Thyroid gland (tissue), 4 donors: Measurements from ENCODE around the gene CAPN5. TPM values are rescaled to one million over a fixed set of nuclear protein-coding genes. Genes with fewer than 3 reads are reported as not detected.

ENCODE experiments used
- DNase-seq, 2 donors: peaks; one replicate each; pipeline ENCODE4 v3.0.0-alpha.2; 2019
- H3K27ac ChIP-seq, 3 donors: fragments of 200-600 bp; sonication (generic); 1 replicate in 2 of 3; 2 replicates in 1 of 3; pipeline ENCODE4 v1.5.1; 2016 to 2019; ENCODE audit warnings: mild to moderate bottlenecking in 1 of 3, moderate library complexity in 1 of 3
- H3K27me3 ChIP-seq: fragments of 200-600 bp; sonication (generic); one replicate; pipeline ENCODE4 v1.5.1; 2019
- H3K36me3 ChIP-seq, 2 donors: fragments of 200-600 bp; sonication (generic); one replicate each; pipeline ENCODE4 v1.5.1; 2016 to 2019
- H3K4me1 ChIP-seq, 2 donors: fragments of 200-600 bp; sonication (generic); one replicate each; pipeline ENCODE4 v1.5.1; 2017 to 2019
- H3K4me3 ChIP-seq, 3 donors: fragments of 200-600 bp; sonication (generic); replicated peaks in 1 of 3; 1 replicate in 2 of 3; 2 replicates in 1 of 3; pipeline ENCODE4 v1.5.1; 2016; ENCODE audit warnings: mild to moderate bottlenecking in 1 of 3
- H3K9me3 ChIP-seq: fragments of 200-600 bp; sonication (generic); one replicate; pipeline ENCODE4 v1.5.1; 2017
- POLR2A ChIP-seq, 2 donors: fragments of 450-650 bp; IDR thresholded peaks; one replicate each; pipeline ENCODE4 v1.6.1; 2017; ENCODE audit warnings: antibody characterized with exemption in 2 of 2, mild to moderate bottlenecking in 2 of 2, moderate library complexity in 1 of 2
- WGBS, 2 donors: methylation state at CpG; one replicate each; pipeline ENCODE4 v1.1.5; 2017; 5-methylcytosine and 5-hydroxymethylcytosine counted together
- intact Hi-C: fragments of 100-400 bp; cut with DNase I; formaldehyde crosslinking; loops from one replicate; pipeline ENCODE4 v1.15.1; 2023
- total RNA-seq, 4 donors: library from RNA; depleted of rRNA; stranded (reverse); fragments of >200 nt; gene quantifications; one replicate each; pipeline ENCODE4 v1.2.3, GENCODE V29; 2016
- TF ChIP-seq, protein P1 (sequence below), 6 experiments: fragments of 200-600 bp in 3 of 6; fragments of 450-650 bp in 3 of 6; sonication (generic) in 3 of 6; IDR thresholded peaks; one replicate each; pipeline ENCODE4 v1.5.1; 2016 to 2019; ENCODE audit warnings: antibody characterized with exemption in 6 of 6, mild to moderate bottlenecking in 2 of 6, inconsistent platforms in 1 of 6, moderate library complexity in 1 of 6

CAPN5 gene
- total RNA-seq, 4 donors from 2014 or later = 3.0 to 5.6 (median 4.1) TPM

- intact Hi-C loops = no loop called here
- H3K4me1 ChIP-seq = no peaks in the 10 kb centered on the region
- 76 to 77% methylated on average over 8 of the region's 8 CpGs for WGBS, 2 donors
- no peaks in the 10 kb centered on the region for H3K36me3 ChIP-seq
- TF ChIP-seq, protein P1, sequence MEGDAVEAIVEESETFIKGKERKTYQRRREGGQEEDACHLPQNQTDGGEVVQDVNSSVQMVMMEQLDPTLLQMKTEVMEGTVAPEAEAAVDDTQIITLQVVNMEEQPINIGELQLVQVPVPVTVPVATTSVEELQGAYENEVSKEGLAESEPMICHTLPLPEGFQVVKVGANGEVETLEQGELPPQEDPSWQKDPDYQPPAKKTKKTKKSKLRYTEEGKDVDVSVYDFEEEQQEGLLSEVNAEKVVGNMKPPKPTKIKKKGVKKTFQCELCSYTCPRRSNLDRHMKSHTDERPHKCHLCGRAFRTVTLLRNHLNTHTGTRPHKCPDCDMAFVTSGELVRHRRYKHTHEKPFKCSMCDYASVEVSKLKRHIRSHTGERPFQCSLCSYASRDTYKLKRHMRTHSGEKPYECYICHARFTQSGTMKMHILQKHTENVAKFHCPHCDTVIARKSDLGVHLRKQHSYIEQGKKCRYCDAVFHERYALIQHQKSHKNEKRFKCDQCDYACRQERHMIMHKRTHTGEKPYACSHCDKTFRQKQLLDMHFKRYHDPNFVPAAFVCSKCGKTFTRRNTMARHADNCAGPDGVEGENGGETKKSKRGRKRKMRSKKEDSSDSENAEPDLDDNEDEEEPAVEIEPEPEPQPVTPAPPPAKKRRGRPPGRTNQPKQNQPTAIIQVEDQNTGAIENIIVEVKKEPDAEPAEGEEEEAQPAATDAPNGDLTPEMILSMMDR (IDR thresholded peaks at IDR 0.05) = no peak
- no peak for TF ChIP-seq POLR2A (IDR thresholded peaks at IDR 0.05)
- H3K27ac ChIP-seq = no peak overlapping the region
- H3K4me3 ChIP-seq = no peak overlapping the region
- DNase-seq = no peak
- H3K27me3 ChIP-seq = peaks cover 3% of the 10 kb centered on the region
- H3K9me3 ChIP-seq = no peaks in the 10 kb centered on the region
These were observed 73.6 kb downstream of the CAPN5 start for GRCh38 chr11:77140231-77140851.

DNA sequence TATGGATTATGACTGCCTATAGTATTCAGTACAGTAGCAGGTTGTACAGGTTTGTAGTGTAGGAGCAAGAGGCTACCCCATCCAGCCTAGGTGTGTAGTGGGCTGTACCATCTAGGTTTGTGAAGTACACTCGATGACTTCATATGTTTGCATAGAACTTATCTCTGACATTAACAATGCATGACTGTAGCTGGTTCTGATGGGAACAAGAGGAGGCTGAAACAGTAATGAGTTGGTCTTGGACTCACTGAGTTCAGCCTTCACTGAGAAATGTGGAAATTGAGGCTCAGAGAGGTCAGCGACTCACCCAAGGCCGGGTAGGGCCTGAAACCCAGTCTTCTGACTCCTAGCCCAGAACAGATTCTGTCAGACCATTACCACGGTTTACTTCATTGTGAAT, 74.3 kb downstream of the CAPN5 start:
- H3K36me3 ChIP-seq = no peaks in the 10 kb centered on the region
- intact Hi-C loops = no loop called here
- H3K27me3 ChIP-seq = peaks cover 3% of the 10 kb centered on the region
- H3K27ac ChIP-seq = no peak overlapping the region
- 89 to 94% methylated on average over 4 of the region's 4 CpGs for WGBS, 2 donors
- DNase-seq = no peak
- no peaks in the 10 kb centered on the region for H3K4me1 ChIP-seq
- no peak overlapping the region for H3K4me3 ChIP-seq
- no peaks in the 10 kb centered on the region for H3K9me3 ChIP-seq
- TF ChIP-seq POLR2A (IDR thresholded peaks at IDR 0.05) = no peak
- TF ChIP-seq, protein P1 (IDR thresholded peaks at IDR 0.05) = no peak

- H3K4me1 ChIP-seq = no peaks in the 10 kb centered on the region
- H3K27me3 ChIP-seq = peaks cover 3% of the 10 kb centered on the region
- no peak for DNase-seq
- TF ChIP-seq, protein P1 (IDR thresholded peaks at IDR 0.05) = no peak
- TF ChIP-seq POLR2A (IDR thresholded peaks at IDR 0.05) = no peak
- no peak overlapping the region for H3K27ac ChIP-seq
- 97 to 98% methylated on average over 4 of the region's 4 CpGs for WGBS, 2 donors
- H3K36me3 ChIP-seq = no peaks in the 10 kb centered on the region
- intact Hi-C loops = no loop called here
- H3K9me3 ChIP-seq = no peaks in the 10 kb centered on the region
- no peak overlapping the region for H3K4me3 ChIP-seq
These were observed 74.7 kb downstream of the CAPN5 start for GRCh38 chr11:77141475-77141874.

GRCh38 chr11:77142091-77142975, 75.6 kb downstream of the CAPN5 start:
- intact Hi-C loops = no loop called here
- Histone ChIP-seq H3K4me3 (no peak overlapping the region), H3K27me3 (peaks cover 3% of the 10 kb centered on the region), H3K27ac (no peak overlapping the region), H3K36me3 (no peaks in the 10 kb centered on the region), H3K9me3 (no peaks in the 10 kb centered on the region), H3K4me1 (peaks cover 0 to under 1% of the 10 kb centered on the region in 2 donors)
- TF ChIP-seq, protein P1 (IDR thresholded peaks at IDR 0.05) = no peak
- no peak for TF ChIP-seq POLR2A (IDR thresholded peaks at IDR 0.05)
- 95 to 97% methylated on average over 7 to 10 of the region's 11 CpGs for WGBS, 2 donors
- DNase-seq = no peak
